Panc1 (cell line): Measurements from ENCODE around the gene PCSK5. TPM values are rescaled to one million over a fixed set of nuclear protein-coding genes. Genes with fewer than 3 reads are reported as not detected.

Source experiments
- ATAC-seq: fragments of 200-7000 bp; cut with Tn5 transposase; 2 replicates; pipeline ENCODE4 v1.9.1; 2020; ENCODE audit warnings: mild to moderate bottlenecking, moderate library complexity
- BruUV-seq: library from RNA; stranded (reverse); fragments of 400-500 nt; replicated peaks from 2 replicates; lab custom pipeline; 2021; lab: Mats Ljungman, UMichigan
- CTCF ChIA-PET: fragments of 300-600 bp; sonication (Branson Sonifier 250); formaldehyde crosslinking; loops from one replicate; lab custom pipeline; 2022; ENCODE audit warnings: antibody characterized with exemption; lab: Charles Lee
- POLR2A ChIA-PET: fragments of 300-600 bp; sonication (Branson Sonifier 250); formaldehyde crosslinking; loops from one replicate; lab custom pipeline; 2022; ENCODE audit warnings: antibody characterized with exemption; lab: Charles Lee
- DNase-seq: peaks from one replicate; pipeline ENCODE4 v3.0.0-alpha.2; 2010; ENCODE audit warnings: low read depth, low spot score
- H3K27ac ChIP-seq: 2 replicates; pipeline ENCODE4 v1.5.1; 2011; ENCODE audit warnings: mild to moderate bottlenecking, low read length, inconsistent platforms
- H3K27me3 ChIP-seq: fragments of 200-500 bp; sonication (Bioruptor generic); 2 replicates; pipeline ENCODE4 v1.6.0; 2014; ENCODE audit warnings: low read length, inconsistent platforms; ENCODE audit not compliant: control insufficient read depth, insufficient read depth
- H3K36me3 ChIP-seq: fragments of 200-500 bp; sonication (Bioruptor generic); 2 replicates; pipeline ENCODE4 v1.5.1; 2014; ENCODE audit warnings: inconsistent platforms, mild to moderate bottlenecking, low read length, moderate library complexity; ENCODE audit not compliant: control insufficient read depth, insufficient read depth
- H3K4me1 ChIP-seq: 2 replicates; pipeline ENCODE4 v1.5.1; 2011; ENCODE audit warnings: inconsistent platforms, mild to moderate bottlenecking, low read length, moderate library complexity; ENCODE audit not compliant: control insufficient read depth, insufficient read depth
- H3K4me3 ChIP-seq, 2 experiments: 2 replicates each; pipeline ENCODE4 v1.5.1; 2011 to 2012; ENCODE audit warnings: low read depth in 2 of 2, low read length in 2 of 2, mild to moderate bottlenecking in 2 of 2, inconsistent platforms in 1 of 2, moderate library complexity in 1 of 2
- H3K9me3 ChIP-seq: fragments of 200-500 bp; sonication (Bioruptor generic); 2 replicates; pipeline ENCODE4 v1.5.1; 2014; ENCODE audit warnings: low read depth, mild to moderate bottlenecking, inconsistent platforms, low read length, moderate library complexity; ENCODE audit not compliant: control insufficient read depth, insufficient read depth
- CTCF ChIP-seq: fragments of 450-650 bp; IDR thresholded peaks from 2 replicates; pipeline ENCODE4 v1.5.1; 2017; ENCODE audit warnings: mild to moderate bottlenecking
- POLR2AphosphoS5 ChIP-seq: IDR thresholded peaks from 2 replicates; pipeline ENCODE4 v1.6.1; 2012; ENCODE audit warnings: mild to moderate bottlenecking, low read depth, low read length, moderate library complexity
- SIN3A ChIP-seq: IDR thresholded peaks from 2 replicates; pipeline ENCODE4 v1.6.1; 2012; ENCODE audit warnings: low read depth, mild to moderate bottlenecking, low read length, moderate library complexity, borderline replicate concordance; ENCODE audit not compliant: insufficient read depth
- TCF7L2 ChIP-seq: IDR thresholded peaks from 2 replicates; pipeline ENCODE4 v1.6.1; 2011; ENCODE audit warnings: mild to moderate bottlenecking, low read depth, low read length, inconsistent platforms
- in situ Hi-C: cut with HindIII; loops from 2 replicates; pipeline ENCODE4 v1.10.0; 2016; ENCODE audit warnings: low sequenced_read_pairs, low pct_unique_long_range_greater_than_20kb
- intact Hi-C: fragments of 100-400 bp; cut with micrococcal nuclease; formaldehyde crosslinking; loops from one replicate; pipeline ENCODE4 v1.10.0; 2022; ENCODE audit not compliant: unreplicated experiment
- total RNA-seq: library from RNA; stranded (reverse); gene quantifications from one replicate; pipeline ENCODE4 v1.2.1, GENCODE V29; 2021; ENCODE audit not compliant: unreplicated experiment
- TF ChIP-seq, protein P1 (sequence below), 2 experiments: IDR thresholded peaks; 2 replicates each; pipeline ENCODE4 v1.6.1; 2011 to 2012; ENCODE audit warnings: low read depth in 2 of 2, control low read depth in 1 of 2, low read length in 1 of 2, mild to moderate bottlenecking in 1 of 2, moderate library complexity in 1 of 2; ENCODE audit not compliant: insufficient read depth in 1 of 2

Gene PCSK5
- total RNA-seq, 1 experiment from 2014 or later: 0.21 TPM

DNA sequence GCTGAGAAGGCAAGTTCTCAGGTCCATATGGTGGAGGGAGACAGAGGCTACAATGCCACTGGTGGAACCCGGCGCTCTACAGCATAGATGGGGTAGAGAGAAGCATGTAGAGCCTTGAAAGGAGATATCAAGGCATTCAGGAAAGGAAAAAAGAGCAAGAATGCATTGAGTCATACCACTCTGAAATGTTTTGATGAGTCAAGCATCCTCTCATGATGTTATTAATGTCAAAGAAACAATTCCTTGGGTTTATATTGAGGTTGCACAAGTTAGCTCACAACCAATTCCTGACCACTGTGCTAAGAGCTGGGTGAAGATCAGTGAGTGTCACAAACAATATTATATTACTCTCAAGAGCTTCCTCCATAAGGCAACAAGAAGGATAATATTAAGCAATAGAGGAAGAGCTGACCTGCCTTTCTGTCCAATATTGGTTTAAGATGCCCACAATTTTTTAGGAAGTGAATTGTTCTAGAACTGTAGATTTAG lies 325.7 kb downstream of the PCSK5 start:
- no TSS peak for BruUV-seq
- Histone ChIP-seq H3K9me3 (no peaks in the 10 kb centered on the region), H3K36me3 (no peaks in the 10 kb centered on the region), H3K4me3 (no peak overlapping the region), H3K27ac (no peak overlapping the region), H3K4me1 (no peaks in the 10 kb centered on the region), H3K27me3 (no peaks in the 10 kb centered on the region)
- ATAC-seq: no peak
- ChIA-PET CTCF (no interaction called here), POLR2A (no interaction called here)
- TF ChIP-seq TCF7L2: no peak
- TF ChIP-seq SIN3A: no peak
- TF ChIP-seq CTCF: no peak
- TF ChIP-seq, protein P1, sequence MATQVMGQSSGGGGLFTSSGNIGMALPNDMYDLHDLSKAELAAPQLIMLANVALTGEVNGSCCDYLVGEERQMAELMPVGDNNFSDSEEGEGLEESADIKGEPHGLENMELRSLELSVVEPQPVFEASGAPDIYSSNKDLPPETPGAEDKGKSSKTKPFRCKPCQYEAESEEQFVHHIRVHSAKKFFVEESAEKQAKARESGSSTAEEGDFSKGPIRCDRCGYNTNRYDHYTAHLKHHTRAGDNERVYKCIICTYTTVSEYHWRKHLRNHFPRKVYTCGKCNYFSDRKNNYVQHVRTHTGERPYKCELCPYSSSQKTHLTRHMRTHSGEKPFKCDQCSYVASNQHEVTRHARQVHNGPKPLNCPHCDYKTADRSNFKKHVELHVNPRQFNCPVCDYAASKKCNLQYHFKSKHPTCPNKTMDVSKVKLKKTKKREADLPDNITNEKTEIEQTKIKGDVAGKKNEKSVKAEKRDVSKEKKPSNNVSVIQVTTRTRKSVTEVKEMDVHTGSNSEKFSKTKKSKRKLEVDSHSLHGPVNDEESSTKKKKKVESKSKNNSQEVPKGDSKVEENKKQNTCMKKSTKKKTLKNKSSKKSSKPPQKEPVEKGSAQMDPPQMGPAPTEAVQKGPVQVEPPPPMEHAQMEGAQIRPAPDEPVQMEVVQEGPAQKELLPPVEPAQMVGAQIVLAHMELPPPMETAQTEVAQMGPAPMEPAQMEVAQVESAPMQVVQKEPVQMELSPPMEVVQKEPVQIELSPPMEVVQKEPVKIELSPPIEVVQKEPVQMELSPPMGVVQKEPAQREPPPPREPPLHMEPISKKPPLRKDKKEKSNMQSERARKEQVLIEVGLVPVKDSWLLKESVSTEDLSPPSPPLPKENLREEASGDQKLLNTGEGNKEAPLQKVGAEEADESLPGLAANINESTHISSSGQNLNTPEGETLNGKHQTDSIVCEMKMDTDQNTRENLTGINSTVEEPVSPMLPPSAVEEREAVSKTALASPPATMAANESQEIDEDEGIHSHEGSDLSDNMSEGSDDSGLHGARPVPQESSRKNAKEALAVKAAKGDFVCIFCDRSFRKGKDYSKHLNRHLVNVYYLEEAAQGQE (IDR thresholded peaks at IDR 0.05; ENCODE audit: insufficient read depth in 1 of 2, low read depth in 2 of 2, low read length in 1 of 2): no peak
- TF ChIP-seq POLR2AphosphoS5: no peak
- no peak for DNase-seq
- intact Hi-C loops (no loop called here), in situ Hi-C loops (no loop called here)

DNA sequence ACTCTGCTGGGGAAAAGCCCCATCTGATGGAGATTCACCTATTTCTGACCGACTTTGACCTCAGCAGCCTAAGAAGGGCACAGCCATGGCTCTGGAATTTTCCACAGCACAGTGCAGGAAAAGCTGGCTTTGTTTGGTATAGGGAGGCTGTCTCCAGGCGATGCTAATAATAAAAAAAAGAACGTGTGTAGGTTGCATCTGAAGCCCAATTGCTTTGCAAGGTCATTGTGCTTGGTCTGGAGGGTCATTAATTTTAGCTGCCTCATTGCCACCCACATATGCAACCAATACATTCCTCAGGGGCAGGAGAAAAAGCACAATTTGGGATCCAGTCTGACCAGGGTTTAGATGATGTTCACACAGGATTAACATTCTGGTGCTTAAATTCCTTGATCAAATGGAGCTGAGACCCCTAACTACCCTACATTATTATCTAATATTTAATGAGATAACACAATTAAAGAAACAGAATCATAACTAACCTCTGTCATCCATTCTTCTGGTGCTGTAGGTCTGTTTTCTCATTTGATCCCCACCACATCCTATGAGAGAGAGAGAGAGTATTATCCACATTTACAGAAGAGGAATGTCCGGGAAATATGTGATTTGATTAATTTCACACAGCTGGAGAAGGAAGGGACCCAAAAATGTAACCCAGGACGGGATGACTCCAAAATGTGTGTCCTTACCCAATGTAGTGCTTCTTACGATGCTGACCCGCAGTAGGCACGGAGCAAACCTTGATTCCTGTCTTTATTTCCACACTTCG lies 327.8 kb downstream of the PCSK5 start:
- Histone ChIP-seq H3K9me3 (no peaks in the 10 kb centered on the region), H3K27me3 (no peaks in the 10 kb centered on the region), H3K4me3 (no peak overlapping the region), H3K4me1 (no peaks in the 10 kb centered on the region), H3K36me3 (no peaks in the 10 kb centered on the region), H3K27ac (no peak overlapping the region)
- BruUV-seq: no TSS peak
- TF ChIP-seq CTCF (no peak), TCF7L2 (no peak), POLR2AphosphoS5 (no peak), SIN3A (no peak)
- TF ChIP-seq, protein P1 (IDR thresholded peaks at IDR 0.05; ENCODE audit: insufficient read depth in 1 of 2, low read depth in 2 of 2, low read length in 1 of 2): no peak
- in situ Hi-C loops: no loop called here
- DNase-seq: no peak
- no peak for ATAC-seq
- CTCF ChIA-PET: no interaction called here
- intact Hi-C loops: no loop called here
- POLR2A ChIA-PET: no interaction called here
